ENCODE results near the gene TBC1D25.

Gene TBC1D25

GRCh38 chrX:48606091-48606490 lies 66.6 kb downstream of the TBC1D25 start:
- DNase-seq = no peak

- DNase-seq = no peak
These were observed 72.2 kb downstream of the TBC1D25 start for GRCh38 chrX:48611703-48612102.

All from activated effector memory CD4-positive, alpha-beta T cell treated with anti-CD3 and anti-CD28 coated beads, Interleukin-2, amount 50 U/mL, for 16 hours (primary cell).